Right cardiac atrium (tissue), 5 donors: ENCODE results near the gene CDH16. TPM values are rescaled to one million over a fixed set of nuclear protein-coding genes. Genes with fewer than 3 reads are reported as not detected.
A peak's percentile ranks its signal among the peaks of the same experiment; 100 is the strongest.

Experiments
- ATAC-seq, 2 donors: fragments of 200-7000 bp; cut with Tn5 transposase; one replicate each; pipeline versions ENCODE4 v1.8.0 to v1.9.1; 2020; ENCODE audit warnings: moderate library complexity in 2 of 2, mild to moderate bottlenecking in 1 of 2
- DNase-seq, 3 donors: peaks; one replicate each; pipeline ENCODE4 v3.0.0-alpha.2; 2020
- H3K27ac ChIP-seq: one replicate; pipeline ENCODE4 v1.5.1; 2013; ENCODE audit warnings: mild to moderate bottlenecking, low read length, control low read depth, moderate library complexity
- H3K27me3 ChIP-seq: one replicate; pipeline ENCODE4 v1.6.1; 2013; ENCODE audit not compliant: control insufficient read depth, insufficient read depth
- H3K4me1 ChIP-seq: one replicate; pipeline ENCODE4 v1.6.1; 2013; ENCODE audit warnings: low read length; ENCODE audit not compliant: control insufficient read depth, insufficient read depth
- H3K4me3 ChIP-seq: one replicate; pipeline ENCODE4 v1.5.1; 2013; ENCODE audit warnings: low read length, control low read depth
- H3K9me3 ChIP-seq: one replicate; pipeline ENCODE4 v1.6.1; 2013; ENCODE audit warnings: low read length; ENCODE audit not compliant: control insufficient read depth
- WGBS: extraction: QIAGEN DNeasy Blood & Tissue Kit; methylation state at CpG from one replicate; pipeline ENCODE4 v1.1.7; 2013; 5-methylcytosine and 5-hydroxymethylcytosine counted together
- intact Hi-C, 4 donors: fragments of 100-400 bp; cut with DNase I; formaldehyde crosslinking; loops; one replicate each; pipeline versions ENCODE4 v1.11.0 to v1.14.0; 2022 to 2023
- polyA plus RNA-seq: library from polyadenylated mRNA; stranded (reverse); fragments of 200-250 nt; gene quantifications from one replicate; pipeline ENCODE4 v1.2.3, GENCODE V29; 2013
- total RNA-seq, 4 donors: library from RNA; stranded (reverse); fragmentation: NEBNext Ultra II Directional; extraction: Animal tissue kit (Norgen Biotek cat#: 25700); gene quantifications; one replicate each; pipeline ENCODE4 v1.2.1, GENCODE V29; 2021
- donor health status: healthy with polysubstance abuse.
- donor health status: DM: no; HTN: yes; CAD: no.
- donor health status: DM: no; HTN: no; CAD: no.
- donor health status: DM: no; HTN: yes; CAD: no; lungs with severe emphysema.
- donor health status: DM: yes; HTN: yes; CAD: no.

Gene CDH16
- total and polyA plus RNA-seq, 5 donors, result 0.38 to 0.97 (median 0.57) TPM

DNA sequence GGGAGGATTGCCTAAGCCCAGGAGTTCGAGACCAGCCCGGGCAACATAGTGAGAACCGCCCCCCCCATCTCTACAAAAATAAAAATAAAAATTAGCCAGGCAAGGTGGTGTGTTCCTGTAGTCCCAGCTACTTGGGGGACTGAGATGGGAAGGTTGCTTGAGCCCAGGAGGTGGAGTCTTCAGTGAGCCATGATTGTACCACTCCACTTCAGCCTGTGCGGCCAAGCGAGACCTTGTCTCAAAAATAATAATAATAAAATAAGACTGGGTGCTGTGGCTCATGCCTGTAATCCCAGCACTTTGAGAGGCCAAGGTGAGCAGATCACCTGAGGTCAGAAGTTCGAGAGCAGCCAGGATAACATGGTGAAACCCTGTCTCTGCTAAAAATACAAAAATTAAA is 26.9 kb downstream of the CDH16 start:
- no peak for ATAC-seq
- H3K4me3 ChIP-seq, result no peak overlapping the region
- no peaks in the 10 kb centered on the region for H3K9me3 ChIP-seq
- intact Hi-C loops, result loop anchor here in 1 of 4 donors (10.0 kb wide), 1 partner anchor 53 kb away; no protein-coding TSS in a partner anchor
- no peaks in the 10 kb centered on the region for H3K4me1 ChIP-seq
- no peak overlapping the region for H3K27ac ChIP-seq
- H3K27me3 ChIP-seq, result no peaks in the 10 kb centered on the region
- 93% methylated on average over 6 of the region's 6 CpGs for WGBS
- DNase-seq, result no peak

GRCh38 chr16:66891360-66891759 is 27.3 kb downstream of the CDH16 start:
- Histone ChIP-seq H3K4me3 (no peak overlapping the region), H3K9me3 (no peaks in the 10 kb centered on the region), H3K4me1 (no peaks in the 10 kb centered on the region), H3K27ac (no peak overlapping the region), H3K27me3 (no peaks in the 10 kb centered on the region)
- ATAC-seq, result no peak
- intact Hi-C loops, result loop anchor here in 1 of 4 donors (10.0 kb wide), 1 partner anchor 53 kb away; no protein-coding TSS in a partner anchor
- peak in 1 of 3 donors; percentile 16 for DNase-seq
- WGBS, result 86% methylated on average over 4 of the region's 4 CpGs

DNA sequence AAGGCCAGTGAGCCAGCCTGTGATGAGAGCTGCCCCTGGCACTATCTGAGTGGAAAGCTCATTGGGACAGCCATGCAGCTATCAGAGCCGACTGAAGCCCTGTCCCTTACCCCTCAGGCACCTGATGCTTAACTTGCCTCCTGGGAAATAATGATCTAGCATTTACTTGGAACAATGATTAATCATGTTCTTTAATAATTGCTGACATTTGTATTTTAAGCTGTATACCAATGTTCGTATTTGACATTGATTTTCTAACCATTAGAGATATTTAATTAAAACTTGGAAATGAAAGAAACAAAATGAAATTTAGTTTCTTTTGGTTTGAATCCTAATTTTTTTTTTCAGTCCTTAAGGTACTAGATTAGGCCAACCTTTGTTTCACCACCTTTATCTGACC is 27.9 kb downstream of the CDH16 start:
- intact Hi-C loops, result loop anchor here in 1 of 4 donors (10.0 kb wide), 1 partner anchor 54 kb away; no protein-coding TSS in a partner anchor
- DNase-seq (no peak), ATAC-seq (no peak)
- 70% methylated on average over 2 of the region's 2 CpGs for WGBS
- H3K4me3 ChIP-seq, result no peak overlapping the region
- no peaks in the 10 kb centered on the region for H3K27me3 ChIP-seq
- H3K27ac ChIP-seq, result no peak overlapping the region
- no peaks in the 10 kb centered on the region for H3K4me1 ChIP-seq
- H3K9me3 ChIP-seq, result no peaks in the 10 kb centered on the region

- DNase-seq (no peak), ATAC-seq (no peak)
- 52% methylated on average over 4 of the region's 4 CpGs for WGBS
- H3K4me3 ChIP-seq, result no peak overlapping the region
- no peak overlapping the region for H3K27ac ChIP-seq
- H3K9me3 ChIP-seq, result no peaks in the 10 kb centered on the region
- no peaks in the 10 kb centered on the region for H3K4me1 ChIP-seq
- no peaks in the 10 kb centered on the region for H3K27me3 ChIP-seq
- intact Hi-C loops, result loop anchor here in 1 of 4 donors (10.0 kb wide), 1 partner anchor 55 kb away; no protein-coding TSS in a partner anchor
Observed at GRCh38 chr16:66889622-66890021, 29.1 kb downstream of the CDH16 start.

DNA sequence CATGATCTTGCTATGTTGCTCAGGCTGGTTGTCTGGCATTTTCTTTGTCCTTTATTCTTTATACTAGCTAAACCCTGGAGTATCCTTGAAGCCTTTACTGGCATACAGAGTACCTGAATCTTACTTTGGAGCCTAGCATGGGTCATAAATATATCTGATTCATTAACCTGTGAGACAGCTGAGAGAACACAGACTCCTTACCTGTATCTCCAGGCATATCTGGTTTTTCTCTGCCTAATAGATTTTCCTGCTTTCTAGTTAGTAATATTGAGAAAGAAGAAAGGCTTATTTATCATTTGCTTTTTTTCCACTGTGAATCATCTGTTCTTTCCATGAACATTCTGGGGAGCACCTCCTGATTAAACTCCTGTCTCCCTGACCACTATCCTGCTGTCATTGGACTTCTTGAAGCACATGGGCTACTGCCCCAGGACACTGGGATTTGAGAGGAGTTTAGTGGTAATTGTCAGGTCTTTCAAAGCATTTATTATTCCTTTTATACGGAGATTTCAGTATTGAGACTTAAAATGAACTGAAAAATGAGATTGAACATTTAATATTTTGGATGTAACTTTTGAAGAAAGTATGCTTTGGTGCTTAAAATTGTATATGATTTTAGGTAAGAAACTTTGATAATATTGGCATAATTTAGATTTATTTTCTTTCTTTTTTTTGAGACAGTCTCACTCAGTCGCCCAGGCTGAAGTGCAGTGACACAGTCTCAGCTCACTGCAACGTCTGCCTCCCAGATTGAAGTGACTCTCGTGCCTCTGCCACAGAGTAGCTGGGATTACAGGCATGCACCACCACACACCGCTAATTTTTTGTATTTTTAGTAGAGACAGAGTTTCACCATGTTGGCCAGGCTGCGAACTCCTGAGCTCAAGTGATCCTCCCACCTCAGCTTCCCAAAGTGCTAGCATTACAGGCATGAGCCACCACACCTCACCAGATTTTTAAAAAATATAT is 29.8 kb downstream of the CDH16 start:
- Histone ChIP-seq H3K9me3 (no peaks in the 10 kb centered on the region), H3K27ac (no peak overlapping the region), H3K4me1 (no peaks in the 10 kb centered on the region), H3K4me3 (no peak overlapping the region), H3K27me3 (no peaks in the 10 kb centered on the region)
- intact Hi-C loops, result no loop called here
- DNase-seq, result no peak
- WGBS, result 90% methylated on average over 6 of the region's 6 CpGs
- no peak for ATAC-seq

- no peaks in the 10 kb centered on the region for H3K27me3 ChIP-seq
- no peak overlapping the region for H3K4me3 ChIP-seq
- WGBS, result 75% methylated on average over 3 of the region's 3 CpGs
- no peaks in the 10 kb centered on the region for H3K4me1 ChIP-seq
- no peak for ATAC-seq
- DNase-seq, result no peak
- no peak overlapping the region for H3K27ac ChIP-seq
- H3K9me3 ChIP-seq, result no peaks in the 10 kb centered on the region
- intact Hi-C loops, result no loop called here
Observed at GRCh38 chr16:66886914-66887313, 31.8 kb downstream of the CDH16 start.

DNA sequence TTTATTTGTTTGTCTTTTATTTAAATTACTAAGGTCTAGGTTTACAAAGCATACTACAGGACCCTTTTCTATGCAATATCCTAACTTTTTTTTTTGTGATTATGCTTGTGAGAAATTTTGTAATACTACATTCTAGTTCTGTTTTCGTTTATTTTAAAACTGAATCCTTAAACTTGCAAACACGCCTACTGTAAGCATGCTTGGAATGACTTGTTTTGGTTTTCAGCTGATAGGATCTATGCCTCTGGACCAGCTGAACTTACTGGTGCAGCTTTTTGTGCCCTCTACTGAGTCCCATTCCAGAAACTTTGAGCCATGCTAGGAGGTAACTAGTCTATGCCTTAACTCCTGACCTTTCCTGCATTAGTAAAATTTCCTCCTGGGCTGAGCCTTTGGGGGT is 32.4 kb downstream of the CDH16 start:
- no peak overlapping the region for H3K4me3 ChIP-seq
- H3K27ac ChIP-seq, result no peak overlapping the region
- intact Hi-C loops, result no loop called here
- no peak for DNase-seq
- no peaks in the 10 kb centered on the region for H3K4me1 ChIP-seq
- no peaks in the 10 kb centered on the region for H3K9me3 ChIP-seq
- ATAC-seq, result no peak
- WGBS, result 81% methylated on average over 2 of the region's 2 CpGs
- no peaks in the 10 kb centered on the region for H3K27me3 ChIP-seq

GRCh38 chr16:66885491-66885890 is 33.2 kb downstream of the CDH16 start:
- ATAC-seq (no peak), DNase-seq (peak in 1 of 3 donors; percentile 49)
- no peak overlapping the region for H3K4me3 ChIP-seq
- intact Hi-C loops, result no loop called here
- 89% methylated on average over 12 of the region's 12 CpGs for WGBS
- H3K27ac ChIP-seq, result no peak overlapping the region
- H3K9me3 ChIP-seq, result no peaks in the 10 kb centered on the region
- H3K27me3 ChIP-seq, result no peaks in the 10 kb centered on the region
- H3K4me1 ChIP-seq, result no peaks in the 10 kb centered on the region

DNA sequence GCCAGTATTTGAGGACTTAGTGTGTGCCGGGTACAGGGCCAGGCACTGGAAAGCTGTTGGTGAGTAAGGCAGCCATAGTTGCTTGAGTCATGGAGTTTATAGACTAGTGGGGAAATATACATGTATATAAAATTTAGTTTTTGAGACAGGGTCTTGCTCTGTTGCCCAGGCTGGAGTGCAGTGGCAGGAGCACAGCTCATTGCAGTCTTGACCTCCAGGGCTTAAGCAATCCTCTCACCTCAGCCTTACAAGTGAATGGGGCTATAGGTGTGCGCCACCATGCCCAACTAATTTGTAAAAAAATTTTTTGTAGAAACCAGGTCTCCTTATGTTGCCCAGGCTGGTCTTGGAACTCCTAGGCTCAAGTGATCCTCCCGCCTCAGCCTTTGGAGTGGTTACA is 36.0 kb downstream of the CDH16 start:
- no peaks in the 10 kb centered on the region for H3K27me3 ChIP-seq
- 97% methylated on average over 3 of the region's 3 CpGs for WGBS
- intact Hi-C loops, result no loop called here
- no peak overlapping the region for H3K27ac ChIP-seq
- no peak for DNase-seq
- H3K4me1 ChIP-seq, result no peaks in the 10 kb centered on the region
- H3K9me3 ChIP-seq, result no peaks in the 10 kb centered on the region
- no peak for ATAC-seq
- H3K4me3 ChIP-seq, result no peak overlapping the region

GRCh38 chr16:66881964-66882508 is 36.6 kb downstream of the CDH16 start:
- no peak overlapping the region for H3K4me3 ChIP-seq
- no peak for ATAC-seq
- H3K9me3 ChIP-seq, result no peaks in the 10 kb centered on the region
- WGBS, result 92% methylated on average over 8 of the region's 8 CpGs
- intact Hi-C loops, result no loop called here
- DNase-seq, result no peak
- H3K27ac ChIP-seq, result no peak overlapping the region
- no peaks in the 10 kb centered on the region for H3K4me1 ChIP-seq
- H3K27me3 ChIP-seq, result no peaks in the 10 kb centered on the region

GRCh38 chr16:66881560-66881959 is 37.1 kb downstream of the CDH16 start:
- no peak overlapping the region for H3K4me3 ChIP-seq
- peak in 1 of 3 donors; percentile 9 for DNase-seq
- no peaks in the 10 kb centered on the region for H3K27me3 ChIP-seq
- intact Hi-C loops, result no loop called here
- no peaks in the 10 kb centered on the region for H3K9me3 ChIP-seq
- H3K4me1 ChIP-seq, result no peaks in the 10 kb centered on the region
- no peak for ATAC-seq
- WGBS, result 74% methylated on average over 2 of the region's 2 CpGs
- H3K27ac ChIP-seq, result no peak overlapping the region
